Measurements from ENCODE around the gene TCF4. TPM values are rescaled to one million over a fixed set of nuclear protein-coding genes. Genes with fewer than 3 reads are reported as not detected.

TCF4 gene
- total and polyA plus RNA-seq, 2 of the 13 experiments (the other 11 are each of a cell fraction or from before 2014, with no cell fraction given): not detected

- DNase-seq (ENCODE audit: low spot score) (no peak), FAIRE-seq (no peak), ATAC-seq (no peak)
- intact Hi-C loops (cut with micrococcal nuclease; ENCODE audit: unreplicated experiment) (no loop called here), in situ Hi-C loops (cut with HindIII; ENCODE audit: extremely low pct_ligation_motif_present, low pct_unique_long_range_greater_than_20kb) (no loop called here)
- Histone ChIP-seq H3K36me3 (replicated peaks in 1 of 2; ENCODE audit: control insufficient read depth in 1 of 2, insufficient read depth in 2 of 2, low read length in 2 of 2) (no peaks in the 10 kb centered on the region), H3K9ac (ENCODE audit: insufficient read depth, low read depth, low read length) (no peak overlapping the region), H3K79me2 (ENCODE audit: insufficient read depth, low read length) (no peaks in the 10 kb centered on the region), H3K27me3 (ENCODE audit: control insufficient read depth in 1 of 2, insufficient read depth in 2 of 2, low read length in 2 of 2) (no peaks in the 10 kb centered on the region; a peak in 1 of 5 replicates), H4K20me1 (ENCODE audit: insufficient read depth, low read length) (no peaks in the 10 kb centered on the region), H3K4me2 (ENCODE audit: low read depth, low read length) (no peak overlapping the region), H3K9me3 (ENCODE audit: low read length) (no peaks in the 10 kb centered on the region), H3K4me1 (ENCODE audit: insufficient read depth, low read length) (no peaks in the 10 kb centered on the region), H2AFZ (ENCODE audit: low read length) (no peak overlapping the region), H3K4me3 (replicated peaks in 1 of 3; ENCODE audit: insufficient read depth in 1 of 3, low read depth in 2 of 3, low read length in 3 of 3) (no peak overlapping the region), H3K27ac (ENCODE audit: extremely low read length, insufficient read depth, low read length) (no peak overlapping the region)
- ChIA-PET CTCF (ENCODE audit: low intra/inter-chr PET ratio, low total read pairs) (no interaction called here), POLR2A (no interaction called here)
- BruUV-seq (replicated peaks): no TSS peak
- WGBS (ENCODE audit: low lambda C conversion rate): 5% methylated on average over 1 of the region's 1 CpG
- TF ChIP-seq ZNF331 (CRISPR knock-in tag; IDR thresholded peaks at IDR 0.05) (no peak), STAT5B (CRISPR knock-in tag; IDR thresholded peaks at IDR 0.05) (no peak), PLSCR1 (CRISPR knock-in tag; IDR thresholded peaks at IDR 0.05; ENCODE audit: borderline replicate concordance) (no peak), KMT2A (CRISPR knock-in tag; IDR thresholded peaks at IDR 0.05) (no peak), ZBTB43 (CRISPR knock-in tag; conservative IDR thresholded peaks at IDR 0.05) (no peak), TCF12 (IDR thresholded peaks at IDR 0.05) (no peak), TCF12 (CRISPR knock-in tag; IDR thresholded peaks at IDR 0.05) (no peak), ZNF562 (CRISPR knock-in tag; IDR thresholded peaks at IDR 0.05; ENCODE audit: borderline replicate concordance) (no peak), AGO2 (optimal IDR thresholded peaks at IDR 0.05; ENCODE audit: low read depth, low read length) (no peak), PAF1 (CRISPR knock-in tag; IDR thresholded peaks at IDR 0.05) (no peak), TGIF2 (CRISPR knock-in tag; IDR thresholded peaks at IDR 0.05) (no peak), SRSF4 (IDR thresholded peaks at IDR 0.05; ENCODE audit: low read depth, low read length, poor library complexity, severe bottlenecking) (no peak), ZNF383 (CRISPR knock-in tag; IDR thresholded peaks at IDR 0.05; ENCODE audit: borderline replicate concordance) (no peak), ZNF292 (CRISPR knock-in tag; IDR thresholded peaks at IDR 0.05; ENCODE audit: borderline replicate concordance, low read depth) (no peak), RAD21 (CRISPR knock-in tag; IDR thresholded peaks at IDR 0.05) (no peak)
Measured at GRCh38 chr18:55314031-55314430, 274.0 kb downstream of the TCF4 start.

Measured in HepG2 (cell line).